Skin of body (tissue), 2 donors: ENCODE results near the gene TMEM30A. TPM values are rescaled to one million over a fixed set of nuclear protein-coding genes. Genes with fewer than 3 reads are reported as not detected.

Experiments
- DNase-seq: peaks from one replicate; lab custom pipeline; 2025; lab: John Stamatoyannopoulos, UW
- total RNA-seq: library from RNA; depleted of rRNA; stranded (reverse); fragments of >200 nt; gene quantifications from one replicate; pipeline ENCODE4 v1.2.3, GENCODE V29; 2014

Gene TMEM30A
- total RNA-seq, 1 donor from 2014 or later: 83.7 TPM

DNA sequence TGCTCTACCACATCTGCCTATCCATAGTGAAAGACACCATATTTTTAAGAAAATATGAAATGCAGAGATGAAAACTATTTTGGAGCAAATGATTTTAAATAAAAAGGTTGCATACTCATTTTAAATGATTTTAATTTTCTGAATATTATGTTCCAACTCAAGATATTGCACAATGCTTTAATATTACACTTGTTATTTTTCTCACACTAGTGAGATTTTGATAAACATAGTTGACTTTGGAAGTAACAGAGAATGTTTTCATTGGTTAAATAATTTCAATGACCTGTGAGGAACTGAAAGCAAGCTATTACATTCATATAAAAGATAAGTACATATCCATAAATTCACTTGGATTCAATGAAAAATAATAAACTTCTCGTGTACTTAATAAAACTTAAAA, 7.2 kb upstream of the TMEM30A start:
- no peak for DNase-seq

DNA sequence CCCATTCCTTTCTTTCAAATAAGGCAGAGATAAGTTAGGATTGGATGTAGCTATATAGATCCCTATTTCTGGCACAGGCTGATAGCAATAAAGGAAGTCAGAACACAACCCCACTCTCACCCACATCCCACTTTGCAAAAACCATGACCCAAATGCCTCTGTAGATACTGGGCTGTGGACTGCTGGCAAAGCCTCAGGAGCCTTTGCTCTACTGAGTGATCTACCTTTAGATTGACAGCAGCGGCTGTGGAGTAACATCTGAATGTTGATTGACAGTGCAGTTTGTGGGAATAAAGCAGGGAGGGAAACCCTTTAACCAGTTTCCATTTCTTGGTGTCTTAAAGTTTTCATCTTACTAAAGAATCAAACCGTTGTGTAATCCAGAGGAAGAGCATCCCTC, 6.7 kb upstream of the TMEM30A start:
- DNase-seq: no peak

- DNase-seq: no peak
Measured at GRCh38 chr6:75290136-75290945, 5.7 kb upstream of the TMEM30A start.

- no peak for DNase-seq
Measured at GRCh38 chr6:75288023-75288422, 3.4 kb upstream of the TMEM30A start.

DNA sequence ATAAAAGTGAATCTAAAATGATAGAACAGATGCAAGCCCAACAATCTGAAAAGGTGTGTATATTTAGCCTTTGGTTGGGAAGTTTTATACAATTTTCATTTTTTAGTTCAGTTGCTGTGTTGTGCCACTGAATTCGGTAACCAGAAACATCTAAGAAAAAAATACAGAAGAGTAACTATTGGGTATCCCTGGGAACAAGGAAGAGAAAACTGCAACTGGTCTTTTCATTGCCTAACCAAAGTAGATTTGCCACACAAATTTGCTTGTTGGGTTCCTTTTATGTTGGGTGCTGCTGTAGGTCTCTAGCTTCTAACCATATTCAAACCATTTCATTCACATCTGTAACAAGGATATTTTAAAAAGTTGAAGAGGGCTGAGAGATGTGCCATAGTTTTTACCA, 2.8 kb upstream of the TMEM30A start:
- DNase-seq: no peak

- no peak for DNase-seq
Measured at GRCh38 chr6:75286955-75287354, 2.4 kb upstream of the TMEM30A start.

DNA sequence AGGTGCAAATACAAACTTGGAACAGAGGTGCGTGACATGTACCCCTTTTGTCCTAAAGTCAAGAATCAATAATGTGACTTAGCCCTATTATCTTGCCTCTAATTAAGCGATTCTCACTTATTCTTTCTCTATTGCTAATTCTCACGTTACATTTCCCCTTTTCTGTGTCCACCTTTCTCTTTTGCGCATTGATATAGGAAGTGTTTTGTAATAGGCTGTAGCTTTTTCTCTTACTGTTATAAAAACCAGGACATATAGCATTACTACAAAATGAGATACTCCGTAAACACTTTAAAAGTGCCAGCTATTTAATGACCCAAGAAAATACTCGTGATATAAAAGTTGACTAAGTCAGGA, 669 bp upstream of the TMEM30A start:
- DNase-seq: no peak

GRCh38 chr6:75283907-75284631, 523 bp downstream of the TMEM30A start:
- no peak for DNase-seq

DNA sequence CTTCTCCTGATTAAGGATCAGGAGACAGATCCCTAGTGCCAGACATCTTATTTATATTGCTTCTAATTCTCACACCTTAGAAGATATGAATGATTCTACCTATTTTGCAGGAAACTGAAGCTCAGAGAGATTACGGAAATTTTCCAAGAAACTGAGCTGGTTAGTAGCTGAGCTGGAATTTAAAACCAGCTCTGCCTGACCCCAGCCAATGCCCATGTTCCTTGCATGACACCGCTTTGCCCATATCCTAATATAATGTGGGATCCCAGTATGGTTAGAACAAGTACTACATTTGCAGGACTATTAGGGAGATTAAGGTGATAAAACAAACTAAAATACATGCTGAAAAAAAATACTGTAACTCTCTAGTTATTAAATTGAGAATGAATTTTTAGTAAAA, 1.9 kb downstream of the TMEM30A start:
- DNase-seq: no peak

DNA sequence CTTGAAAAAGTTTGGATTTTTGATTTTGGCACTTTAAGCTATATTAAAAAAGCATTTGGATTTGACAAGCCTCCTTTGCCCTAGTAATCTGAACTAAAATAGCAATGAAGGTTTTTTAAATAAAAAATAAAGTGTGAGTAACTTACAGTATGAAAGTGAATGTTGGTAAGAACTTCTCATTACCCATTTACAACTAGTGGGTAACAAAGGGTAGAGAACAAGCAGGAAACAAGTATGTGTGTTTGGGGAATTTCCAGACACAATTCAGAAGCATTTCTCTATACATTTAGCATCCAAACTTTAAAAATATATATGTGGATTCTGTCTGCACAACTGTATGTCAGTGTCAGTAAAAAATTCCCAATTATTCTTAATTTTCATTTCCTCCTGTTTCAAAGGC, 2.9 kb downstream of the TMEM30A start:
- no peak for DNase-seq

DNA sequence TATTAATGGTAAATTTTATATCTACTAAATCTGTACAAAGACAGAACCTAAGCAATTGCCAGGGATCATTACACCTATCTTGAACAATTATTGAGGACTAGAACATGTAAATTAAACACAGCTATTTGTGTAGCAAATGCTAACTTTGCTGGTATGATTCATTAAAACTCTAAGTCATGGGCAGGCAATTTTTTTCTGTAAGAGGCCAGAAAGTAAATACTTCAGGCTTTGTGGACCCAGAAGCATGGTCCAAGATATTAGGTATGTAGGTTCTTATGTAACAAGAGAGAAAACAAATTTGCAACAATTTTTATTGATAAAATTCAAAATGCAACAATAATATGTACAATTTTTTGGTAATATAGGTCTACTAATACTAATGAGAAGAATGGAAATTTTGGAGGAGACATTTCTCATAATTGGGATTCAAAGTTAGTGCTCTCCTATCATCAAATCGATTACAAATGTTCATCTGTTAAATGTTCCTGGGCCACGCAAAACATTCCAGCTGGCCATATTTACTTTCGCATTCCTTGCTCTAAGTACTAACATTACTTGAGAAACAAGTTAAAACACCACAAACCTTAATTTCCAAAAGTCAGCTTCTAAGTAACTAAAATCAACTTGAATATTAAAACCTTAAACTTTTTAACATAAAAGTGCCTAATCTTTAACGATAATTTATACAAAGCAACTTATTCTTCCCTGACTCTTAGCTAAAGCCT, 4.3 kb downstream of the TMEM30A start:
- DNase-seq: no peak

GRCh38 chr6:75279418-75279817, 5.2 kb downstream of the TMEM30A start:
- no peak for DNase-seq

DNA sequence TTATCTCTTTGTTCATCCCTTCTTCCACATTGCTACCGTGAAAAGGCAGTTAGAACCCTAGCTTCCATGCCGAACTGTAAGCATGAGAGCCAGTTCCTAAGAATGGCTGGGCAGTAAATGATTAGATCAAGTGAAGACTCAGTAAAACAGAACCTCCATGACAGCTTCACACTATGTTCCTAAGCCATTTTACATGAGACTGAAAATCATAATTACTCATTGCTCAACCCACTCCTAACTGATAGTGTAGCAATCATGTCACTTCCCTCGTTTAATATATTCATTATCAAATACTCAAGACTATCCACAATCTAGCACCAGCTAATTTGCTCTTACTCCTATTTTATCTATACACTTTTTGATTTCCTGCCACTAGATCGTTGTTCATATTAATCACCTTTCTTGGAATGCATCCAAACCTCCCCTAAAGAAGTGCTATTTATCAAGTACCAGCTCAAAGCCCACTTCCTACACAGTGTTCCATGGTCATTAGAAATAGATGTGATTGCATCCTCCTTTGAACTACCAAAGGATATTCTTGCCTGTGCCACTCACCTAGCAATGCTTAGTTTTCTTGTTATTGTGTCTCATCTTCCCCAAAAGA, 6.0 kb downstream of the TMEM30A start:
- DNase-seq: no peak

GRCh38 chr6:75275067-75275466, 9.5 kb downstream of the TMEM30A start:
- no peak for DNase-seq

- no peak for DNase-seq
Measured at GRCh38 chr6:75273009-75273408, 11.6 kb downstream of the TMEM30A start.

DNA sequence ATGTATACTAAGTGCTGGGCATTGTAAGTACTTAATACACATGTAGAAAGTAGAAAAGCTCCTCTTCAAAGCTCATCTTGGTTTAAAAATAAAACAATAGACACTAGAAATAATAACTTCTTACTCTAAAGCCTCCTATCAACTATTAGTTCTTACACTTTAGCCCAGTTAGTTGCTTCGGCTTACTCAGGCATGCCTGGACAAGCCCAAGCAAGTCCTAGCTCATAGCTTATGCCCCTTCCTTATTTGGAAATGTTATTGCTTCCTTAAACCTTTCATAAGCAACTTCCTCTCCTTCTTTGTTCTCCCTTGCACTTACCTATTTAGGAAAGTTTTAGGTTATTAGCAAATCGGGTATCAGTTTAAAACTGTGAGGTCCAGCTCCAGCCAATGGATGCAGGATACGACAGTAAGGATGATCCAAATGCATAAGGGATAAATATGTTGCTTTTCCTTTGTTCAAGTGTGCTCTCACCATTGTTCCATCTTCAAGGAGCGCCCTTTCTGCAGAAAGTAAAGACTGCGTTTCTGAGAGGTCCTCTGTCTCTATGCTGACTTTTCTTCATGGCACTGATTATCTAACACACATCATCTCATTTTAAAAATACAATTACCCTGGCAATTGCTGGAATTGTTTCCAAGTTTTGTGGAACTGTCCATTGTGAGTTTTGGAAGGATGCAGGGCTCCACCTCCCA, 12.3 kb downstream of the TMEM30A start:
- no peak for DNase-seq

- DNase-seq: no peak
Measured at GRCh38 chr6:75268988-75269354, 15.6 kb downstream of the TMEM30A start.

DNA sequence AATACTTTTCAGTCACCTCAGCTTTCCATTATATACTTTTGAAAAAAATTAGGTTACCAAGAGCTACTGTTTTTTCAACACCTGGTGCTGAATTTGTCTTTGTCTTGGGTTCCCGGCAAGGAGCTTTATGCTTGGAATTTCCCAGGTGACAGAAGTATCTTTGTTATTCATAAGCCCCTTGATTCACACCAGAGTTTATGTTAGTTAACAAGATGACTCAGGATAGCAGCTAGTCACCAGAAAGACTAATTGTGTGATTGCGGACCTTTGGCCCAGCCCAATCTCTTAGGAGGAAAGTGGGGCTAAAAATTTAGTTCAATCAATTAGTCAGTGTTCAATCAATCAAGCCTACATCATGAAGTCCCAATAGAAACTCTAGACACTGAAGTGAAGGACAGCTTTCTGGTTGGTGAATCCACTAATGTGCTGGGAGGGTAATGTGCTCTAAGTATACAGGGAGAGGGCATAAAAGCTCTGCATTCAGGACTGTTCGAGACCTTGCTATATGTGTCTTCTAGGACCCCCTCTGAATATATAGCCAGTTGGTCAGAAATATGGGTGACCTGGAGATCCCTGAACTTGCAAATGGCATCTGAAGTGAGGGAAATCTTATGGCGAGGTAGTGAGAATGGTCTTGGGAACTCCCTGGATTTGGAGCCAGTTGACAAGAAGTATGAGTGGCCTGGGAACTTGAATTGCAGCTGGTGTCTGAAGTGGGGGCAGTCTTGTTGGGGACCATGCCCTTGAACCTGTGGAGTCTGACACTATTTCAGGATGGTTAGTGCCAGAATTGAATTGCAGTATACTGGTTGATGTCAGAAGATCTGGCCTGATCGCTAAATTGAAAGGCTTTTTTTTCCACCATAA, 16.2 kb downstream of the TMEM30A start:
- DNase-seq: no peak

- DNase-seq: no peak
Measured at GRCh38 chr6:75267461-75267860, 17.1 kb downstream of the TMEM30A start.

- DNase-seq: no peak
Measured at GRCh38 chr6:75266716-75267291, 17.8 kb downstream of the TMEM30A start.
